HG03432 (cell line): ENCODE data around the gene TOP2B.

Source experiments
- ATAC-seq: cut with Tn5 transposase; IDR thresholded peaks from one replicate; pipeline ENCODE4 v1.9.1; 2021; ENCODE audit warnings: mild to moderate bottlenecking, moderate library complexity; ENCODE audit not compliant: unreplicated experiment

TOP2B gene

GRCh38 chr3:25584011-25584789 lies 80.5 kb downstream of the TOP2B start:
- ATAC-seq: no peak

- ATAC-seq: no peak
Observed at GRCh38 chr3:25583343-25583742, 81.4 kb downstream of the TOP2B start.

GRCh38 chr3:25582242-25582641 lies 82.5 kb downstream of the TOP2B start:
- ATAC-seq: no peak

DNA sequence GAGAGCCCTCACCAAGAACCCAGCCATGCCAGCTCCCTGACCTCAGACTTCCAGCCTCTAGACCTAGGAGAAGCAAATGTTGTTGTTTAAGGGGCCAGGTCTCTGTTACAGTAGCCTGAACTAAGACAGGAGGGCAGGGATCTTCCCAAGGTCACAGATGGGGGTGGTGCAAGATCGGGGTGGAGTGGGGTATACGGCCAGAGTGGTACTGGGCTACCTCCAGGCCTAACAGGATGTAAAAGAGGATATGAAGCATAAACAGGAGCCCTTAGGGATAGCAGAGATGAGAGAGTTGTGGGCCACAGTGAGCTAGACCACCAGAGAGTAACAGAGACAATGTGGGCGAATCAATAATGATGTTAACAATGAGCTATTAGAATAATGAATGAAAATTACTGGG lies 82.9 kb downstream of the TOP2B start:
- no peak for ATAC-seq

DNA sequence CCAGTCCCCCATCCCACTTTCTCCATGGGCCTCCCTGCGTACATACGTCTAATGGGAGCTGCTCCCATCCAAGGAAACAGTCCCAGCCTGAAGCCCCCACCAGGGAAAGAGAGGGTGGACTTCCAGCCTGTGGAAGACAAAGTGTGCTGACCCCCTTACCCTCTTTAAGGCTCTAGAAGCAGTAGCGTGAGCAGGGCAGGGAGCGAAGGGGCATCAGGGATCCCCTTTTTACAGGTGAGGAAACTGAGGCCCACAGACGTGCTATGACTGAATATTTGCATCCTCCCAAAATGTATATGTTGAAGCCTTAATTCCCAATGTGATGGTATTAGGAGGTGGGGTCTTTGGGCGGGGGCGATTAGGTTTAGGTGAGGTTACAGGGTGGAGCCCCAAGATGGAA lies 83.4 kb downstream of the TOP2B start:
- no peak for ATAC-seq

DNA sequence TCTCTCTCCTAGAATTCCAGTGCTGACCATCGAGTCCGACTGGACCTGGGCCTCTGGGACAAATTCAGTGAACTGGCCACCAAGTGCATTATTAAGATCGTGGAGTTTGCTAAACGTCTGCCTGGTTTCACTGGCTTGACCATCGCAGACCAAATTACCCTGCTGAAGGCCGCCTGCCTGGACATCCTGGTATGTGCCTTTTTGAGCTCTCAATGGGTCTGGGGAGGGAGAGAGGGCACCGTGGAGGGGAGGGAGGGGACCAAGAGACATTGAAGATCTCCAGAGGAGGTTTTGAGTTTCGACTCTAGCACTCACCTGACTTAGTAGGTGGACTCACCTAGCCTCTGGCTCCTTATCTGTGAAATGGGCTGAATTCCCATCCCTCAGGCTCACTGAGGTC lies 84.2 kb downstream of the TOP2B start:
- no peak for ATAC-seq

DNA sequence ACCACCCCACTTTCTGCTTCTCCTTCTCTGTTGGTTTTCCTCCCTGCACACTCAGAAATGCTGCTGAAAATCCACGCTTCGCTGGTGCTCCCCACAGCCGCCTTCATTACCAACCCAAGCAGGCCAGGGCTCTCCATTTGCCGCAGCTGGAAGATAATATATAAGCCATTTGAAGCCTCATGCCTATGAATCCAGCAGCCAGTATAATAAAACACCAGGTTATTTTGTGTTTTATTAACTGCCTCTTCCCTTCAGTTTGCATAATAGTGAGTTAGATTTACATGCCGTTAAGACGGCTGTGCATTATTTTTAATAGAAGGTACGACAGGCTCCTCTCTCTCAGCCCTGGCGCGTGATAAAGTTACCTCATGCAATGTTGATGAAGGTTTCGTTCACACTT lies 86.6 kb downstream of the TOP2B start:
- no peak for ATAC-seq

GRCh38 chr3:25576831-25577454 lies 87.8 kb downstream of the TOP2B start:
- ATAC-seq: no peak

DNA sequence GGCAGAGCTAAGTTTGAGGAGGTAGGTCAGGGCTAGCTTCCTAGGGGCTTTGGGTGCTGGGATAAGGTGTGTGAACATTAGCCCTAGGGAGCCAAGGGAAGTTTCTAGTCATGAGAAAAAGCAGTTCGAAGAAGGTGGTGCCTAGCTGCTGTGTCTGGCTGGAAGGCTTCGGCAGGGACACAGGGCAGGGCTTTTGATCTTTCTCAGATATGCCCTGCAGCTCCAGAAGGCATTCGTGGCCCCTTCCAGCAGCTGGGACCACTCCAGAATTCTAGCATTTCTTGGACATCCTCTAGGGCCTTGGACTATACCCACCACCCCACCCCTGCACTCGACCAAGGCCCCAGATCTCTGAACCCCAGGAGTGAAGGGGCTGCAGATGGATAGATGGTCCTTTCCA lies 88.6 kb downstream of the TOP2B start:
- ATAC-seq: no peak

DNA sequence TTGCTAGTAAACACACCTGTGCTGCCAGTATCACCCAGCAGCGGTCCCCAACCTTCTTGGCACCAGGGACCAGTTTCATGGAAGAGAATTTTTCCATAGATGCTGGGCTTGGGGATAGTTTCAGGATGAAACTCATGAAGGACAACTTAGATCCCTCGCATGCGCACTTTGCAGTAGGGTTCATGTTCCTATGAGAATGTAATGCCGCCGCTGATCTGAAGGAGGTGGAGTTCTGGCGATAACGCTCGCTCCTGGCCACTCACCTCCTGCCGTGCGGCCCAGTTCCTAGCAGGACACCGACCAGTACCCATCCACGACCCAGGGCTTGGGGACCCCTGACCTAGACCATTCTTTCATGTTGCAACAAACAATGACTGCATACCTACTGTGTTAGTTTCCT lies 89.7 kb downstream of the TOP2B start:
- no peak for ATAC-seq

- ATAC-seq: no peak
Observed at GRCh38 chr3:25574172-25574765, 90.4 kb downstream of the TOP2B start.

DNA sequence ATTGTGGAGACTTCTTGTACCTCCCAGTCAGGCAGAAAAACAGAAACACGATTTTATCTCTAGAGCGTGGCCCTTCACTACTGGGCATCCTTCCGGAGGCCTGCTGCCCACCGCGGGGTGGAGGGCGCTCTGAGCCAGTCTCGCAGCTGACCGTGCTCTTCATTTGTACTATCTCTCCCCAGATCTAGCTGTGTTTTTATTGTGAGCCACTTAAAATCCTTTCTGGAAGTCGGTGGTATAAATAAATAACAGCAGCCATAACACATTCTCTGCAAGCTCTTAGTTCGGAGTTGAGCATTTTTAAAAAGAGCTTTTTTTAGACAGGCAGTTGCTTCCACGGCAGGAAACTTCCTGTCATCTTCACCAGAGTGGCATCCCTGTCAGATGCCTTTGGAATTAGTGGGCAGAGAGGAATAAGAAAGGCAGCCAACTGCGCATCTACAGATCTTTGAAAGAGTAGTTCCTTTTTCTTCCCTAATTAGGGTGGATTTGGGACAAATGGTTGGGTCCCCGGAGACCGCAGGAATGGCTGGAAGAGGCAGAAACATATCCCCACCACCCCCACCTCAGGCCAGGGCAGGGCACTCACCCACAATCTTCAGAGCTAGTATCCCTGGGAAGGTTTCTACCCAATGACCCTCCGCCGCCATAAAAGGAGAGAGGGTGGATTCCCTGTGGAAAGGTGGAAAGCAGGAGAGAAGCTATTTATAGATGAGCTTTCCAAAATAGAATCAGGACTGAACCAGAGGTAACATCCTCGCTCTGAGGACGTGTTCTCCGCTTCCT lies 91.1 kb downstream of the TOP2B start:
- no peak for ATAC-seq

DNA sequence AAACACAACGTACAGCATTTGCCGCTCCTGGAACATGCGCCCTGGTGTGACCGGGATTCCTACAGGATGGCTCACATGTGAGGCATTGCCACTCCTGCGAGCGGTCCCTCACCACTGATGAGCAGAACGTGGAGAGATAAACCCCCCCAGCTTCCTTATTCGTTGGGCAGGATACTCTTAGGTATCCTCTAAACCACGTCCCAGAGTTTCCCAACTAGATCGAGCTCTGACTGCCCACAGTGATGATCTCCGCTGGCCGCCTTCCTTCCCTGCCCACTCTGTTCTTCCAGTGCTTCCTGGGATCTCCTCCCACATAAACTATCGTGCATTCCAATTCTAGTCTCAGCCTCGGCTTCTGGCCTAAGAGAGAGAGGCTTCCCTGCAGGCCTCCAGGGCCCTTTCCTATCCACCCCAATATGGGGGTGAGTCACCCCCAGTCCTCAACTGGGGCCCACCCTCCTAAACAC lies 91.8 kb downstream of the TOP2B start:
- ATAC-seq: no peak

GRCh38 chr3:25572336-25572735 lies 92.4 kb downstream of the TOP2B start:
- ATAC-seq: no peak

DNA sequence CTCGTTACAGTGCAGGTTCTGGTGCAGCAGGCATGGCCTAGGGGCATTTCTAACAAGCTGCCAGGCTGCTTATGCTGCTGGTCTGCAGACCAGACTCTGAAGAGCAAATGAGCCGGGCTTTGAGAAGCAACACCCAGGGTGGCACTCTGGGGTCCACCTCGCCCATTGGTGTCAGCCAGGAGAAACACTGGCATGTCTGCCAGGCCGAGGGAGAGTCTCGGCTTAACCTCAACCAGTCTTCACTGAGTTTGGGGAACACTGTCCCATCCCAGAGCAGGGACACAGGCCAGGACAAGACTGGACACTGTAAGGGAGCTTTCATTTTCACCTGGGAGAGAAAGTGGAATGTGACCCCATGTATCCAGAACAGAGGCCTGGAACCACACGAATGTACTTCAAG lies 93.4 kb downstream of the TOP2B start:
- no peak for ATAC-seq

GRCh38 chr3:25568525-25569078 lies 96.1 kb downstream of the TOP2B start:
- ATAC-seq: no peak

GRCh38 chr3:25567806-25568524 lies 96.7 kb downstream of the TOP2B start:
- ATAC-seq: no peak

- no peak for ATAC-seq
Observed at GRCh38 chr3:25567388-25567787, 97.3 kb downstream of the TOP2B start.

DNA sequence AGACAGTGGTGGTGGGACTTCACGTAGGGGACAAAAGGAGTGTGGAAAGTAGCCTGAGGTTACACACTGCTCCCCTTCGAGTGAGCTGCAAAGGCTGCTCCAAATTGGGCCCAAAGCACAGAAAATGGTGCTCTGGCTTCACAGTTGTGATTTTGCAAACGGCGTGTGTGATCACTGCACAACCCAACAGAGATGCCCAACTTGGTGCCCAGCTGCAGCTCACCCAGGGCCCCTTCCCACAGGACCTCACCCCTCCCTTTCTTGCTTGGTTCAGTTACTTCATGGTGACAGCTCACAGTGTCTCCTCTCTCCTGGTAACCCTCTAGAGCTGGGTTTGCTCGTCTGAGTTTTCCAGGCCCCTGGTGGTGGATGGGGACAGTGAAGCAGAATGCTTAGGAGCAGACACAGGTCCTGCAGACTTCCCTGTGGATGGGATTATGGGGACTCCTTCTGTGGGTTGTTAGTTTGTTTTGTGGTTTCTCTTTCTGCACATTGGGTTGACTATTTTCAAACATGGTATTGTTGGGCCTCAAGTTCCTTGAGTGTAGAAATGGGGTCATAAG lies 98.3 kb downstream of the TOP2B start:
- ATAC-seq: no peak

GRCh38 chr3:25565807-25566206 lies 98.9 kb downstream of the TOP2B start:
- ATAC-seq: no peak
